Measurements from ENCODE around the gene RBMS3. TPM values are rescaled to one million over a fixed set of nuclear protein-coding genes. Genes with fewer than 3 reads are reported as not detected.

Gene RBMS3
- total and polyA plus RNA-seq, 2 of the 8 experiments (the other 6 are each of a cell fraction or from before 2014, with no cell fraction given): 3.7 to 6.9 TPM

DNA sequence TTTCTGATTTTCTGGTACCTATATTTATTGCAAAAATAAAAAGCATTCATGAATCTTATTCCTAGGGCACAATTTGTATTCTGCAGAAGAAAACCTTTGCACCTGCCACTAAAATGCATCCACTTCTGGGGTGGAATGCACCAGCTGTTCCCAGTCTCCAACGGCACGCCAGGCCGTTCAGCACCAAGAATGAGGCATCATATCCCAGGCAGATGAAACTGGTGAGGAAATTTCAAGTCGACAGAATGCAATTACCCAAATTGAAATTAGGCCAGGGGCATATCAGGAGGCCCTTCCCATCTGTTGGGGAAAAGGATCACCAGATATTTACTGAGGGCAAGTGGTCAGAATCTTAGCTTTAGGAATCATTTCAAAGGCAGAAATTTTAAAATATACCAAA lies 13.6 kb upstream of the RBMS3 start:
- WGBS, 2 experiments (ENCODE audit: extremely low coverage in 1 of 2, insufficient coverage in 1 of 2, insufficient read length in 1 of 2, insufficient replicate concordance in 2 of 2, low coverage in 1 of 2, low lambda C conversion rate in 2 of 2, missing lambda C conversion rate in 1 of 2): 85% methylated on average over 4 of the region's 4 CpGs; no CpG with 5 or more reads in 1 of the 2 experiments
- Histone ChIP-seq H4K91ac (replicated peaks; ENCODE audit: insufficient read length, low read length) (no peak overlapping the region), H3K4me1 (replicated peaks in 1 of 4; ENCODE audit: control insufficient read depth in 3 of 4, insufficient read depth in 4 of 4, low read length in 3 of 4) (no peaks in the 10 kb centered on the region), H3K23me2 (ENCODE audit: low read depth, low read length) (no peaks in the 10 kb centered on the region), H3K4me3 (ENCODE audit: extremely low read depth in 1 of 4, insufficient read depth in 2 of 4, low read depth in 3 of 4, low read length in 4 of 4) (no peak overlapping the region), H3K79me1 (ENCODE audit: low read depth, low read length) (no peaks in the 10 kb centered on the region), H2BK120ac (replicated peaks; ENCODE audit: low read depth, low read length) (no peak overlapping the region), H3K79me2 (ENCODE audit: control insufficient read depth in 1 of 2, insufficient read depth in 2 of 2, low read length in 2 of 2) (no peaks in the 10 kb centered on the region), H3K9me3 (ENCODE audit: insufficient read depth in 2 of 2, low read depth in 1 of 2, low read length in 1 of 2) (no peaks in the 10 kb centered on the region), H4K5ac (ENCODE audit: insufficient read length, low read depth, low read length) (no peak overlapping the region), H3K14ac (ENCODE audit: insufficient read length) (no peak overlapping the region), H4K20me1 (replicated peaks in 1 of 2; ENCODE audit: control insufficient read depth in 1 of 2, insufficient read depth in 2 of 2, low read length in 2 of 2) (no peaks in the 10 kb centered on the region), H3K36me3 (ENCODE audit: control insufficient read depth in 2 of 4, insufficient read depth in 4 of 4, low read length in 3 of 4) (no peaks in the 10 kb centered on the region), H2BK15ac (ENCODE audit: low read length) (no peak overlapping the region), H2AFZ (ENCODE audit: low read length) (no peak overlapping the region), H2BK20ac (ENCODE audit: low read length) (no peak overlapping the region), H3K23ac (ENCODE audit: insufficient read length) (no peak overlapping the region), H2BK5ac (ENCODE audit: low read depth, low read length) (no peak overlapping the region), H4K8ac (ENCODE audit: extremely low read depth, insufficient read depth, low read length) (no peak overlapping the region), H3K4ac (replicated peaks; ENCODE audit: insufficient read length, low read depth, low read length) (no peak overlapping the region), H3K56ac (replicated peaks; ENCODE audit: insufficient read length, low read depth, low read length) (no peak overlapping the region), H3K27me3 (replicated peaks in 1 of 4; ENCODE audit: control insufficient read depth in 3 of 4, extremely low read depth in 1 of 4, insufficient read depth in 3 of 4, low read length in 3 of 4) (no peaks in the 10 kb centered on the region), H2BK12ac (ENCODE audit: low read depth, low read length) (no peak overlapping the region), H3K4me2 (ENCODE audit: insufficient read depth in 1 of 2, low read depth in 2 of 2, low read length in 2 of 2) (no peak overlapping the region), H3K9ac (replicated peaks in 1 of 4; ENCODE audit: extremely low read depth in 1 of 4, low read depth in 3 of 4, low read length in 3 of 4) (no peak overlapping the region), H3K27ac (ENCODE audit: low read depth, low read length) (no peak overlapping the region), H2AK5ac (ENCODE audit: low read depth, low read length) (no peak overlapping the region), H3K18ac (ENCODE audit: extremely low read depth, low read length) (no peak overlapping the region)
- ChIA-PET CTCF (ENCODE audit: partially characterized antibody) (interaction anchor here (1.1 kb wide), 1 partner anchor 47 kb away, joined by 3 read pairs; no protein-coding TSS in a partner anchor), POLR2A (ENCODE audit: partially characterized antibody) (no interaction called here)
- FAIRE-seq (no peak), DNase-seq (ENCODE audit: low read depth in 1 of 2, low spot score in 2 of 2) (no peak)
- TF ChIP-seq, protein P1, sequence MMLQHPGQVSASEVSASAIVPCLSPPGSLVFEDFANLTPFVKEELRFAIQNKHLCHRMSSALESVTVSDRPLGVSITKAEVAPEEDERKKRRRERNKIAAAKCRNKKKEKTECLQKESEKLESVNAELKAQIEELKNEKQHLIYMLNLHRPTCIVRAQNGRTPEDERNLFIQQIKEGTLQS (IDR thresholded peaks at IDR 0.05; ENCODE audit: insufficient read depth, low read depth, low read length): no peak
- no peak for TF ChIP-seq SP1 (IDR thresholded peaks at IDR 0.05; ENCODE audit: low read depth, low read length)
- no peak for TF ChIP-seq BCL11A (IDR thresholded peaks at IDR 0.05; ENCODE audit: low read depth in 2 of 2, low read length in 2 of 2)
- TF ChIP-seq, protein P2, sequence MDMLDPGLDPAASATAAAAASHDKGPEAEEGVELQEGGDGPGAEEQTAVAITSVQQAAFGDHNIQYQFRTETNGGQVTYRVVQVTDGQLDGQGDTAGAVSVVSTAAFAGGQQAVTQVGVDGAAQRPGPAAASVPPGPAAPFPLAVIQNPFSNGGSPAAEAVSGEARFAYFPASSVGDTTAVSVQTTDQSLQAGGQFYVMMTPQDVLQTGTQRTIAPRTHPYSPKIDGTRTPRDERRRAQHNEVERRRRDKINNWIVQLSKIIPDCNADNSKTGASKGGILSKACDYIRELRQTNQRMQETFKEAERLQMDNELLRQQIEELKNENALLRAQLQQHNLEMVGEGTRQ (IDR thresholded peaks at IDR 0.05; ENCODE audit: low read length): no peak
- TF ChIP-seq PHF8 (conservative IDR thresholded peaks at IDR 0.05; ENCODE audit: low read depth, low read length): no peak
- TF ChIP-seq YY1 (IDR thresholded peaks at IDR 0.05; ENCODE audit: low read depth, low read length): no peak
- TF ChIP-seq BACH1 (IDR thresholded peaks at IDR 0.05; ENCODE audit: low read length): no peak
- TF ChIP-seq SRF (IDR thresholded peaks at IDR 0.05; ENCODE audit: low read depth, low read length): no peak
- no peak for TF ChIP-seq RNF2 (IDR thresholded peaks at IDR 0.05; ENCODE audit: borderline replicate concordance, low read depth, low read length, missing control alignments, poor library complexity, severe bottlenecking)
- TF ChIP-seq CBX8 (IDR thresholded peaks at IDR 0.05; ENCODE audit: borderline replicate concordance, low read depth, low read length): no peak
- TF ChIP-seq, protein P3, sequence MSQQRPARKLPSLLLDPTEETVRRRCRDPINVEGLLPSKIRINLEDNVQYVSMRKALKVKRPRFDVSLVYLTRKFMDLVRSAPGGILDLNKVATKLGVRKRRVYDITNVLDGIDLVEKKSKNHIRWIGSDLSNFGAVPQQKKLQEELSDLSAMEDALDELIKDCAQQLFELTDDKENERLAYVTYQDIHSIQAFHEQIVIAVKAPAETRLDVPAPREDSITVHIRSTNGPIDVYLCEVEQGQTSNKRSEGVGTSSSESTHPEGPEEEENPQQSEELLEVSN (IDR thresholded peaks at IDR 0.05): no peak
- no peak for TF ChIP-seq CTBP2 (IDR thresholded peaks at IDR 0.05; ENCODE audit: borderline replicate concordance, insufficient read depth, insufficient read length, low read length)
